Endothelial cell of umbilical vein (primary cell): ENCODE measurements around the gene MALT1. TPM values are rescaled to one million over a fixed set of nuclear protein-coding genes. Genes with fewer than 3 reads are reported as not detected.

ENCODE experiments used
- BruUV-seq: library from RNA; stranded (reverse); fragments of 400-500 nt; replicated peaks from 2 replicates; lab custom pipeline; 2021; lab: Mats Ljungman, UMichigan
- CTCF ChIA-PET: fragments of 300-600, 350-600 bp; sonication (Branson Sonifier 250); formaldehyde crosslinking; loops from one replicate; lab custom pipeline; 2021; ENCODE audit warnings: antibody characterized with exemption, inconsistent platforms; lab: Charles Lee
- POLR2A ChIA-PET: fragments of 300-600, 350-600 bp; sonication (Branson Sonifier 250); formaldehyde crosslinking; loops from one replicate; lab custom pipeline; 2021; ENCODE audit warnings: antibody characterized with exemption, inconsistent platforms; lab: Charles Lee
- DNase-seq: peaks from one replicate; pipeline ENCODE4 v3.0.0-alpha.2; 2011; ENCODE audit warnings: low read depth, low spot score
- FAIRE-seq: peaks from 2 replicates; lab custom pipeline; 2011; peaks lifted over from hg19 to GRCh38; lab: Jason Lieb, UNC
- H2AFZ ChIP-seq: 2 replicates; pipeline ENCODE4 v1.6.0; 2012; ENCODE audit warnings: low read depth, low read length, control low read depth, inconsistent platforms
- H3K27ac ChIP-seq: 2 replicates; pipeline ENCODE4 v1.5.1; 2011; ENCODE audit warnings: low read depth, mild to moderate bottlenecking, control low read depth, low read length, moderate library complexity; ENCODE audit not compliant: insufficient read depth
- H3K27me3 ChIP-seq, 2 experiments: 2 replicates each; pipeline versions ENCODE4 v1.6.0 to v1.6.1; 2011; ENCODE audit warnings: low read length in 2 of 2, mixed read lengths in 1 of 2; ENCODE audit not compliant: control insufficient read depth in 2 of 2, insufficient read depth in 2 of 2
- H3K36me3 ChIP-seq, 2 experiments: 2 replicates in 1 of 2; 3 replicates in 1 of 2; pipeline ENCODE4 v1.5.1; 2011; ENCODE audit warnings: low read length in 2 of 2, mild to moderate bottlenecking in 1 of 2, moderate library complexity in 1 of 2; ENCODE audit not compliant: control insufficient read depth in 2 of 2, insufficient read depth in 2 of 2; ENCODE audit errors: extremely low read depth in 1 of 2
- H3K4me1 ChIP-seq: 3 replicates; pipeline ENCODE4 v1.5.1; 2011; ENCODE audit warnings: mild to moderate bottlenecking, low read length; ENCODE audit not compliant: control insufficient read depth, insufficient read depth; ENCODE audit errors: extremely low read depth
- H3K4me2 ChIP-seq: 2 replicates; pipeline ENCODE4 v1.6.1; 2011; ENCODE audit warnings: low read length, control low read depth, mixed read lengths; ENCODE audit not compliant: insufficient read depth
- H3K4me3 ChIP-seq, 3 experiments: fragments of 200-600 bp in 1 of 3; sonication (generic), shearing (Covaris generic) in 1 of 3; replicated peaks in 1 of 3; 2 replicates each; pipeline ENCODE4 v1.5.1; 2011 to 2016; ENCODE audit warnings: control low read depth in 3 of 3, low read length in 3 of 3, mild to moderate bottlenecking in 2 of 3, inconsistent platforms in 1 of 3, low read depth in 1 of 3, moderate library complexity in 1 of 3; ENCODE audit not compliant: insufficient read depth in 1 of 3
- H3K79me2 ChIP-seq: 2 replicates; pipeline ENCODE4 v1.6.0; 2012; ENCODE audit warnings: low read length, inconsistent platforms; ENCODE audit not compliant: control insufficient read depth, insufficient read depth
- H3K9ac ChIP-seq: replicated peaks from 2 replicates; pipeline ENCODE3; 2011; ENCODE audit warnings: low read length, control low read depth; ENCODE audit not compliant: insufficient read depth; ENCODE audit errors: extremely low read depth
- H3K9me1 ChIP-seq: replicated peaks from 3 replicates; pipeline ENCODE4 v1.6.0; 2011; ENCODE audit warnings: mild to moderate bottlenecking, low read length; ENCODE audit not compliant: control insufficient read depth, insufficient read depth; ENCODE audit errors: extremely low read depth
- H3K9me3 ChIP-seq: replicated peaks from 2 replicates; pipeline ENCODE4 v1.5.1; 2012; ENCODE audit warnings: low read length, inconsistent platforms; ENCODE audit not compliant: control insufficient read depth, insufficient read depth
- H4K20me1 ChIP-seq: replicated peaks from 2 replicates; pipeline ENCODE3; 2011; ENCODE audit warnings: mild to moderate bottlenecking, low read length; ENCODE audit not compliant: control insufficient read depth, insufficient read depth; ENCODE audit errors: extremely low read depth
- CTCF ChIP-seq, 2 donors: IDR thresholded peaks; 1 replicate in 1 of 2; 2 replicates in 1 of 2; pipeline ENCODE4 v1.5.1; 2011; ENCODE audit warnings: low read length in 2 of 2, mild to moderate bottlenecking in 2 of 2, moderate library complexity in 2 of 2, control low read depth in 1 of 2, inconsistent platforms in 1 of 2, low read depth in 1 of 2; ENCODE audit not compliant: insufficient read depth in 1 of 2; ENCODE audit errors: extremely low read depth in 1 of 2
- EZH2 ChIP-seq: IDR thresholded peaks from 2 replicates; pipeline ENCODE4 v1.6.1; 2012; ENCODE audit warnings: borderline replicate concordance, low read depth, mild to moderate bottlenecking, moderate library complexity, low read length, inconsistent platforms; ENCODE audit not compliant: severe bottlenecking
- FOS ChIP-seq: IDR thresholded peaks from 2 replicates; pipeline ENCODE4 v1.6.1; 2011; ENCODE audit warnings: mild to moderate bottlenecking, low read length, moderate library complexity, borderline replicate concordance; ENCODE audit not compliant: insufficient read depth
- JUN ChIP-seq: IDR thresholded peaks from 2 replicates; pipeline ENCODE4 v1.6.1; 2011; ENCODE audit warnings: borderline replicate concordance, low read depth; ENCODE audit not compliant: insufficient read length, insufficient read depth
- MAX ChIP-seq: IDR thresholded peaks from 2 replicates; pipeline ENCODE4 v1.6.1; 2011; ENCODE audit not compliant: insufficient read depth, insufficient read length
- MYC ChIP-seq: IDR thresholded peaks from one replicate; pipeline ENCODE4 v1.6.1; 2011; ENCODE audit warnings: mild to moderate bottlenecking, low read depth, low read length
- POLR2AphosphoS5 ChIP-seq: IDR thresholded peaks from 2 replicates; pipeline ENCODE4 v1.6.1; 2012; ENCODE audit warnings: low read depth, mild to moderate bottlenecking, control low read depth, low read length, moderate library complexity; ENCODE audit not compliant: insufficient read depth
- dilution Hi-C: fragments of 300-500 bp; cut with MboI; formaldehyde crosslinking; loops from one replicate; pipeline ENCODE4 v1.15.0; 2019; ENCODE audit warnings: low sequenced_read_pairs; ENCODE audit not compliant: extremely low pct_ligation_motif_present
- intact Hi-C: fragments of 100-400 bp; cut with micrococcal nuclease; formaldehyde crosslinking; loops from one replicate; pipeline ENCODE4 v1.10.0; 2022
- polyA plus RNA-seq, 4 experiments: library from polyadenylated mRNA; depleted of rRNA in 3 of 4; stranded (reverse) in 3 of 4; unstranded in 1 of 4; fragments of >200 nt; gene quantifications; 2 replicates each; pipeline versions ENCODE4 v1.2.1 to v1.2.3, GENCODE V29; 2011 to 2012; ENCODE audit warnings: missing spikeins in 1 of 4
- total RNA-seq: library from RNA; stranded (reverse); gene quantifications from 2 replicates; pipeline ENCODE4 v1.2.3, GENCODE V29; 2021

MALT1 gene
- total and polyA plus RNA-seq, 2 donors (not counting 3 experiments of a cell fraction or from before 2014, with no cell fraction given): 2.8 to 5.1 TPM

GRCh38 chr18:58669731-58670378, 1.4 kb upstream of the MALT1 start:
- Histone ChIP-seq H3K27ac (no peak overlapping the region), H3K79me2 (no peaks in the 10 kb centered on the region), H4K20me1 (no peaks in the 10 kb centered on the region), H3K9ac (no peak overlapping the region), H3K4me2 (peak overlapping the region; percentile 12), H3K36me3 (no peaks in the 10 kb centered on the region), H3K4me1 (peaks cover 25% of the 10 kb centered on the region), H3K9me3 (no peaks in the 10 kb centered on the region), H3K27me3 (peaks cover 5 to 8% of the 10 kb centered on the region in 2 experiments), H2AFZ (no peak overlapping the region), H3K9me1 (no peaks in the 10 kb centered on the region), H3K4me3 (no peak overlapping the region)
- dilution Hi-C loops (no loop called here), intact Hi-C loops (loop anchor here (5.0 kb wide), 3 partner anchors 92 to 628 kb away; partner anchors contain the start of gene NEDD4L)
- DNase-seq (peak; percentile 12), FAIRE-seq (peak; percentile 75)
- POLR2A ChIA-PET: no interaction called here
- no TSS peak for BruUV-seq
- CTCF ChIA-PET: interaction anchor here (1.1 to 3.6 kb wide), 5 partner anchors 13 to 401 kb away, joined by 3 to 16 read pairs (median 13); no protein-coding TSS in a partner anchor
- TF ChIP-seq JUN: no peak

GRCh38 chr18:58670404-58671110, 708 bp upstream of the MALT1 start:
- Histone ChIP-seq H4K20me1 (no peaks in the 10 kb centered on the region), H3K27ac (peak overlapping the region; percentile 10), H3K4me3 (peak overlapping the region; percentile 5 to 60 (median 31)), H3K36me3 (no peaks in the 10 kb centered on the region), H3K9me1 (no peaks in the 10 kb centered on the region), H3K4me2 (peak overlapping the region; percentile 64), H3K4me1 (peaks cover 25% of the 10 kb centered on the region), H3K9ac (peak overlapping the region; percentile 6), H3K27me3 (peaks cover 5% of the 10 kb centered on the region in 2 experiments), H2AFZ (peak overlapping the region; percentile 84), H3K9me3 (no peaks in the 10 kb centered on the region), H3K79me2 (no peaks in the 10 kb centered on the region)
- peak; percentile 66 for FAIRE-seq
- POLR2A ChIA-PET: no interaction called here
- CTCF ChIA-PET: interaction anchor here (0.8 to 3.6 kb wide), 8 partner anchors 10 to 141 kb away, joined by 3 to 16 read pairs (median 9); no protein-coding TSS in a partner anchor
- intact Hi-C loops (loop anchor here (1.0 to 5.0 kb wide), 5 partner anchors 12 to 628 kb away; partner anchors contain the start of gene NEDD4L), dilution Hi-C loops (no loop called here)
- TSS peak; percentile 69 for BruUV-seq
- TF ChIP-seq EZH2: no peak
- no peak for TF ChIP-seq JUN
- TF ChIP-seq MAX: no peak
- TF ChIP-seq FOS: no peak
- TF ChIP-seq MYC: no peak
- TF ChIP-seq CTCF (IDR thresholded peaks at IDR 0.05; ENCODE audit: extremely low read depth in 1 of 2, insufficient read depth in 1 of 2, low read depth in 1 of 2, low read length in 2 of 2): no peak
- no peak for TF ChIP-seq POLR2AphosphoS5
- DNase-seq: no peak
